GM23338 (cell line): ENCODE results near the gene IGFBP7.

Source experiments
- ETS1 ChIP-seq: IDR thresholded peaks from 2 replicates; pipeline ENCODE4 v1.6.1; 2016; ENCODE audit warnings: antibody characterized with exemption
- EZH2 ChIP-seq: fragments of 200-600 bp; sonication (generic); IDR thresholded peaks from one replicate; pipeline ENCODE4 v1.8.0; 2017; ENCODE audit warnings: antibody characterized with exemption, mild to moderate bottlenecking, low read depth; ENCODE audit not compliant: unreplicated experiment
- EZH2phosphoT487 ChIP-seq: fragments of 200-600 bp; sonication (generic); IDR thresholded peaks from one replicate; pipeline ENCODE4 v1.8.1; 2018; ENCODE audit warnings: antibody characterized with exemption; ENCODE audit not compliant: unreplicated experiment
- ZNF114 ChIP-seq: fragments of 250-450 bp; sonication (Bioruptor Pico); IDR thresholded peaks from 2 replicates; pipeline ENCODE4 v1.5.0; 2020; ENCODE audit warnings: mild to moderate bottlenecking, moderate library complexity
- TF ChIP-seq, protein P1 (sequence below), 2 experiments: fragments of 200-600 bp in 1 of 2; sonication (generic) in 1 of 2; conservative IDR thresholded peaks; 2 replicates each; pipeline versions ENCODE4 v1.5.1 to v1.6.1; 2016 to 2017; ENCODE audit warnings: antibody characterized with exemption in 2 of 2, low read depth in 2 of 2, mild to moderate bottlenecking in 2 of 2, moderate library complexity in 1 of 2
- TF ChIP-seq, protein P2 (sequence below): IDR thresholded peaks from one replicate; pipeline ENCODE4 v1.6.1; 2018; ENCODE audit warnings: antibody characterized with exemption; ENCODE audit not compliant: unreplicated experiment

- TF ChIP-seq, protein P1, sequence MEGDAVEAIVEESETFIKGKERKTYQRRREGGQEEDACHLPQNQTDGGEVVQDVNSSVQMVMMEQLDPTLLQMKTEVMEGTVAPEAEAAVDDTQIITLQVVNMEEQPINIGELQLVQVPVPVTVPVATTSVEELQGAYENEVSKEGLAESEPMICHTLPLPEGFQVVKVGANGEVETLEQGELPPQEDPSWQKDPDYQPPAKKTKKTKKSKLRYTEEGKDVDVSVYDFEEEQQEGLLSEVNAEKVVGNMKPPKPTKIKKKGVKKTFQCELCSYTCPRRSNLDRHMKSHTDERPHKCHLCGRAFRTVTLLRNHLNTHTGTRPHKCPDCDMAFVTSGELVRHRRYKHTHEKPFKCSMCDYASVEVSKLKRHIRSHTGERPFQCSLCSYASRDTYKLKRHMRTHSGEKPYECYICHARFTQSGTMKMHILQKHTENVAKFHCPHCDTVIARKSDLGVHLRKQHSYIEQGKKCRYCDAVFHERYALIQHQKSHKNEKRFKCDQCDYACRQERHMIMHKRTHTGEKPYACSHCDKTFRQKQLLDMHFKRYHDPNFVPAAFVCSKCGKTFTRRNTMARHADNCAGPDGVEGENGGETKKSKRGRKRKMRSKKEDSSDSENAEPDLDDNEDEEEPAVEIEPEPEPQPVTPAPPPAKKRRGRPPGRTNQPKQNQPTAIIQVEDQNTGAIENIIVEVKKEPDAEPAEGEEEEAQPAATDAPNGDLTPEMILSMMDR (conservative IDR thresholded peaks at IDR 0.05; ENCODE audit: low read depth in 2 of 2): no peak
- TF ChIP-seq ETS1 (no peak), ZNF114 (CRISPR knock-in tag) (no peak), EZH2phosphoT487 (no peak), EZH2 (no peak)
- TF ChIP-seq, protein P2, sequence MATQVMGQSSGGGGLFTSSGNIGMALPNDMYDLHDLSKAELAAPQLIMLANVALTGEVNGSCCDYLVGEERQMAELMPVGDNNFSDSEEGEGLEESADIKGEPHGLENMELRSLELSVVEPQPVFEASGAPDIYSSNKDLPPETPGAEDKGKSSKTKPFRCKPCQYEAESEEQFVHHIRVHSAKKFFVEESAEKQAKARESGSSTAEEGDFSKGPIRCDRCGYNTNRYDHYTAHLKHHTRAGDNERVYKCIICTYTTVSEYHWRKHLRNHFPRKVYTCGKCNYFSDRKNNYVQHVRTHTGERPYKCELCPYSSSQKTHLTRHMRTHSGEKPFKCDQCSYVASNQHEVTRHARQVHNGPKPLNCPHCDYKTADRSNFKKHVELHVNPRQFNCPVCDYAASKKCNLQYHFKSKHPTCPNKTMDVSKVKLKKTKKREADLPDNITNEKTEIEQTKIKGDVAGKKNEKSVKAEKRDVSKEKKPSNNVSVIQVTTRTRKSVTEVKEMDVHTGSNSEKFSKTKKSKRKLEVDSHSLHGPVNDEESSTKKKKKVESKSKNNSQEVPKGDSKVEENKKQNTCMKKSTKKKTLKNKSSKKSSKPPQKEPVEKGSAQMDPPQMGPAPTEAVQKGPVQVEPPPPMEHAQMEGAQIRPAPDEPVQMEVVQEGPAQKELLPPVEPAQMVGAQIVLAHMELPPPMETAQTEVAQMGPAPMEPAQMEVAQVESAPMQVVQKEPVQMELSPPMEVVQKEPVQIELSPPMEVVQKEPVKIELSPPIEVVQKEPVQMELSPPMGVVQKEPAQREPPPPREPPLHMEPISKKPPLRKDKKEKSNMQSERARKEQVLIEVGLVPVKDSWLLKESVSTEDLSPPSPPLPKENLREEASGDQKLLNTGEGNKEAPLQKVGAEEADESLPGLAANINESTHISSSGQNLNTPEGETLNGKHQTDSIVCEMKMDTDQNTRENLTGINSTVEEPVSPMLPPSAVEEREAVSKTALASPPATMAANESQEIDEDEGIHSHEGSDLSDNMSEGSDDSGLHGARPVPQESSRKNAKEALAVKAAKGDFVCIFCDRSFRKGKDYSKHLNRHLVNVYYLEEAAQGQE: no peak
Measured at GRCh38 chr4:57122959-57123358, 12.8 kb upstream of the IGFBP7 start.
